HG03066 (cell line): ENCODE measurements around the gene ACTG1.
"Not testable (repeated sequence)": the region's sequence is repeated elsewhere in the genome, so short reads cannot be mapped to it uniquely, and the experiment has no call there.

Source experiments
- ATAC-seq: cut with Tn5 transposase; IDR thresholded peaks from one replicate; pipeline ENCODE4 v1.9.1; 2021; ENCODE audit warnings: low read depth; ENCODE audit not compliant: unreplicated experiment

The ACTG1 gene

GRCh38 chr17:81533339-81534141 is 20.9 kb upstream of the ACTG1 start:
- no peak for ATAC-seq

DNA sequence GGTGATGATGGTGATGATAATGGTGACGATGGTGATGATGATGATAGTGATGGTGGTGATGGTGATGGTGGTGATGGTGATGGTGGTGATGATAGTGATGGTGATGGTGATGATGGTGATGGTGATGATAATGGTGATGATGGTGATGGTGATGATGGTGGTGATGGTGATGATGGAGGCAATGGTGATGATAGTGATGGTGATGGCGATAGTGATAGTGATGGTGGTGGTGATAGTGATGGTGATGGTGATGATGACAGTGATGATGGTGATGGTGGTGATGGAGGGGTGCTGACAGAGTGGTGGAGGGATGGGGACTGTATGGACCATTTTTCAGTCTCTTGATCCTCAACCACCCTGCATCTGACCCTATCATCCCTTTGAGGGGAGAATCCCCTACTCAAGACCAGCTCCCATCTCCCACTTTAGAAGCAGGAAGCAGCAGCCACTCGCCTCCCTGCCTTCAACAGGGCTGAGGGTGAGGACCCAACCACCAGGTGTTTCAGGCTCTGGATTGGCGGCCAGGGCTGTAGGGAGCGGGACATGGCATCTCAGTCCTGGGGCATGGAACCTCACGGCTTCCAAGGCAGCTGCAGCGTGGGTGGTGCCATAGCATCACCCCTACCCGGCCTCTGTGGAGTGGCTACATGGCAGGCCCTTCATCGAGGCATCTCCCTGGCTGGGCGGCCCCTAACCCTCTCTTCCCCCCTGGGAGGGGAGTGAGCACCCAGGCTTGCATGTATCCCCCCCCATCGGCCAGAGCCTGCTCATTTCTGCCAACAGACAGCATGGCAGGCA is 20.1 kb upstream of the ACTG1 start:
- ATAC-seq = no peak

GRCh38 chr17:81531998-81532404 is 19.4 kb upstream of the ACTG1 start:
- not testable (repeated sequence) for ATAC-seq

DNA sequence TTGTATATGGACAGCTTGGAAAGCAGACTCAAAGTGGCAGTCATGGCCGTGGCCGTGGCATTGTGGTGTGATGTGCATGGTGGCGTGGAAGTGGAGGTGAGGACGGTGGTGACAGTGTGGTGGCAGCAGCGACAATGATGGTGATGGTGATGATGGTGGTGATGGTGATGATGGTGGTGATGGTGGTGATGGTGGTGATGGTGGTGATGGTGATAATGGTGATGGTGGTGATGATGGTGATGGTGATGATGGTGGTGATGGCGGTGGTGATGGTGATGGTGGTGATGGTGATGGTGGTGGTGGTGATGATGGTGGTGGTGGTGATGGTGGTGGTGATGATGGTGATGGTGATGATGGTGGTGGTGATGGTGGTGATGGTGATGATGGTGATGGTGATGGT is 18.4 kb upstream of the ACTG1 start:
- ATAC-seq = not testable (repeated sequence)

DNA sequence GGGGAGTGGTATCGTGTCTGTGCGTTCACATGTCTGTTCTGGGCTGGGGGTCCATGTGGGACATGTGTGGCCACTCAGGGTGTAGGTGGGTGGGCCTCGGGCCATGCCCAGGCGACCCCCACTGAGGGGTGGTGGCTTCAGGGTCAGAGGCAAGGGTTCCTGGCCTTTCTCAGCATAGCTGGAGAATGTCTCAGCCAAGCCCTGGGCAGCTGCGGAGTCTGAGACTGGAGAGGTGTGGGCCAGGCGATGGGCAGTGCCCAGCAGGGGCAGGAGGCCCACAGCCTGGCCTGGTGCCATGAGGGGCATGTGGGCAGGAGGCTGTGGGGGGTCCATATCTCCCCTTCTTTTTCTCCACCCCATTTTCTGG is 16.8 kb upstream of the ACTG1 start:
- no peak for ATAC-seq

DNA sequence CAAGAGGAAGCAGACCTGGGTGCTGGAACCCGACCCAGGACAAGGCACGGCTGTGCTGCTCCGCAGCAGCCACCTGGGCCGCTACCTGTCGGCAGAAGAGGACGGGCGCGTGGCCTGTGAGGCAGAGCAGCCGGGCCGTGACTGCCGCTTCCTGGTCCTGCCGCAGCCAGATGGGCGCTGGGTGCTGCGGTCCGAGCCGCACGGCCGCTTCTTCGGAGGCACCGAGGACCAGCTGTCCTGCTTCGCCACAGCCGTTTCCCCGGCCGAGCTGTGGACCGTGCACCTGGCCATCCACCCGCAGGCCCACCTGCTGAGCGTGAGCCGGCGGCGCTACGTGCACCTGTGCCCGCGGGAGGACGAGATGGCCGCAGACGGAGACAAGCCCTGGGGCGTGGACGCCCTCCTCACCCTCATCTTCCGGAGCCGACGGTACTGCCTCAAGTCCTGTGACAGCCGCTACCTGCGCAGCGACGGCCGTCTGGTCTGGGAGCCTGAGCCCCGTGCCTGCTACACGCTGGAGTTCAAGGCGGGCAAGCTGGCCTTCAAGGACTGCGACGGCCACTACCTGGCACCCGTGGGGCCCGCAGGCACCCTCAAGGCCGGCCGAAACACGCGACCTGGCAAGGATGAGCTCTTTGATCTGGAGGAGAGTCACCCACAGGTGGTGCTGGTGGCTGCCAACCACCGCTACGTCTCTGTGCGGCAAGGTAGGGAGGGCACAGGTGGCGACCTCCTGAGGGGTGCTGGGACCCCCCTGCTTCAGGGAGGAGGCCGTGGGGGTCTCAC is 16.2 kb upstream of the ACTG1 start:
- ATAC-seq = no peak

DNA sequence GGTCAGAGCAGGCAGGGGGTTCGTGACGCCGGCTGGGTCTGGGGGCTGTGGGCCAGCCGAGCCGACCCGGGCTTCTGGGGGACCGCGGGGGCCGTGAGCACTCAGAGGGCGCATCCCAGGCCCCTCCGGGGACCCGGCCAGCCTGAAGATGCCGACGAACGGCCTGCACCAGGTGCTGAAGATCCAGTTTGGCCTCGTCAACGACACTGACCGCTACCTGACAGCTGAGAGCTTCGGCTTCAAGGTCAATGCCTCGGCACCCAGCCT is 15.7 kb upstream of the ACTG1 start:
- no peak for ATAC-seq

- ATAC-seq = no peak
Measured at GRCh38 chr17:81527591-81528383, 15.2 kb upstream of the ACTG1 start, which contains the start of gene FSCN2. TSS of gene FSCN2 (plus strand) at chr17:81528377. CDS start at chr17:81528532, 155 bp downstream.

GRCh38 chr17:81526662-81527571 is 14.3 kb upstream of the ACTG1 start:
- no peak for ATAC-seq

DNA sequence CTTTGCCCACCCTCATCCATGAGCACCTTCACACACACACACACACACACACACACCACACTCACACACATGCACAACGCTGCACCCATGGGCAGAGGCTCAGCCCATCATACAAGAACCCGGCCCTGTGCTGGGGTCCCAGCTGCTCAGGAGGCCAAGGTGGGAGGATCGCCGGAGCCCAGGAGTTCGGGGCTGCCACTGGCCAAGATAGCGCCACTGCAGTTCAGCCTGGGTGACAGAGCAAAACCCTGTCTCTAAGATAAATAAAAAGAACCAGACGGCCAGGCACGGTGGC is 12.2 kb upstream of the ACTG1 start:
- no peak for ATAC-seq

- ATAC-seq = no peak
Measured at GRCh38 chr17:81524039-81524864, 11.7 kb upstream of the ACTG1 start.

DNA sequence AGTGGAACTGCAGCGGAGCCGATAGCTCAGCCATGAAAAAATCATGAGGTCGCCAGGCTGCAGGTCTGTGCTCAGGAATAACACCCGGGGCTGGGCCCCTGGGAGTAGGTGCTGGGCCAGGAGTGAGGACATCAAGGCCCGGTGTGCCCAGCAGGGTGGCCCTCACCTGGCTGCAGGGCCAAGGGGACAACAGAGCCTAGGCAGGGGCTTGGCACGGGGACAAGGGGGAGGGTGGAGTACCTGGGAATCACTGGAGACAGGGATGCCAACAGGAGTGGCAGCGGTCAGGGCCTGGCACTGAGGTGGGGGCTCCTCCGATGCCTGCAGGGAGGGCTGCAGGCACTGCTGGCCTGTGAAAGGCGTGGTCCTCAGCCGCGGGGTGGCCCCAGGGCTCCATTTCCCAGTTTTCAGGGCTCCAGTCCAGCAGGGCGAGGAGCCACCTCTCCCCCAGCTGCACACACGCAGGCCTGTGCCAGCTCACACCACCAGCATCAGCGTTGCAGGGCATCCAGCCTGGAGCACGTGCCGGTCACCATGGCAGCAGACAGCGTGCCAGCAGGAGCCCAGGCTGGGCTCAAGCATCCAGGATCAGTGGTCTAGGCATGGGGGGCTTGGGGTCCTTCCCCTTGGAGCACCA is 10.9 kb upstream of the ACTG1 start:
- no peak for ATAC-seq

DNA sequence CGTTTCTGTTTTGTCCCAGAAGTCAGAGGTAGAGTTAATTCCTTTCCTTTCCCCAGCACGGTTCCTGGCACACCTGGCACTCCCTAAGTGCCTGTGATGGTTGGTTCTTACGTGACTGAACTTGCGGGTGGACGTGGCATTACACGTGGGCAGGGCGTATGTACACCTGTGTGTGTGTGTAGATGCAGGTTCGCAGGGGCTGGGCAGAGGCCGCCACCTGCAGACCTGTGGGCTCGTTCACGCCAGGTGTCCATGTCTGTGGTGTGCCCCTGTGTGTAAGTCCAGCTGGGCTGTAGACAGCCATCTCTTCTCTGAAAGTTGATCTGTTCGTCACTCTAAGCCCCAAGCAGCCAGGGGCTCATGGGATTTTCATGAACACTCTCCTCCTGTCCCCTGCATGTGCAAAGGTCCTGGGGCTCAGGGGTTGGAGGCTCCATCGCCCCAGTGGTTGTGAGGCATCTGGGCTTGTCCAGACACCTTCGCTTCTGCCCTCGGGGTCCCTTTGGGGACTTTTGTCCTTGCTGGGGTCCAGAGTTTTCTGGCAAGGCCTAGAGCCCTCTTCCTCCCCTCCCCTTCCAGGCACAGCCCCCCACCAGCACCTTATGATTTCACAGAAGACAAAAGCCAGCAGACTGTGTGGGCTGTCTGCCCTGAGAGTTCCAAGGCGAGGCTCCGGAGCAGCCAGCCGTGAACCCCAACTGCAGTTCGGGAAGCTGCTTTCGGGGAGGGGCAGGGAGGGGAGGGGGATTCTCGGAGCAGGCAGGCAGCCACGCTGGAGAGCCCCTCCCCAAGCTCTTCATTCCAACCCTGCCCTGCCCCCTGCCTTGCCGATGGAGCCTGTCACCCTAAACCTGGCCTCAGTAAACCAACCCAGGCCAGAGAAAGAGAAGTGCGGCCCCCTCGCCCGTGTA is 10.1 kb upstream of the ACTG1 start:
- no peak for ATAC-seq

DNA sequence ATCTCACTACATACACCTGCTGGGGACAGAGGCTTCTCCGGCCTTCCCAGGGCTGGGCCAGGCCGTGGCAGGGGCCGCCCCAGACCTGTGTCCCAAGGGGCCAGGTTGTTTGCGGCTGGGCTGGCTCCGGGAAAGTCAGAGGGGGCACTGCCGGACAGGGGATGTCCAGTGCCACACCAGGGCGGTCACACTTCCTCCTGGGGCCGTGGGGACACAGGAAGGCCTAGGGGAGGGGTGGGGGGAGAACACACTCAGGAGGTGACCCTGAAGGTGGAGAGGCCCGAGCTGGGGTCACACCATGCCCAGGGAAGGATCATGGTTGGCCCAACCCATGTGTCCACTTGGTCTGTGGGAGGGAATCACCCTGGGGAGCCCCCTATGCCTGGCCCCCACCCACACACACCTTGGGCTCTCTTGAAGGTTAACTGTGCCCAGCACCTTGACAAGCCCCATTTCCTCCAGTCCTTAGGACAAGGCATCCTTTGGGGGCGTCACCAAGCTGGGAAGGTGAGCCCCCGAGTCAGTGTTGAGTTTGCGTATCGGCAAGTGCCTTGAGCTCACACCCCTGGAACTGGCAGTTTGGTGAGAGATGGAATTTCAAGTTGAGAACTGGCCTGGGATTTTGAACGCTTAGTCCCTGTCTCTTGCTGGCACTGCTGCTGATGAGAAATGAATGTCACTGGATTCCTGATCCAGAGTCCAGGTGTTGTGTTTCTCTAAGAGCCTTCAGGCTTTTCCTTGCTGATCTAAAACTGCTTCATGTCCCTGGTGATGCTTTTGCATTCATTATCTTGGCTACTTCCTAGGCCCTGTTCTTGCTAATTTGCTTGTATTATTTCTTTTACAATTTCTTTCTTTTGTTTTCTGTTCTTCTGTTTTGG is 7.7 kb upstream of the ACTG1 start:
- no peak for ATAC-seq

DNA sequence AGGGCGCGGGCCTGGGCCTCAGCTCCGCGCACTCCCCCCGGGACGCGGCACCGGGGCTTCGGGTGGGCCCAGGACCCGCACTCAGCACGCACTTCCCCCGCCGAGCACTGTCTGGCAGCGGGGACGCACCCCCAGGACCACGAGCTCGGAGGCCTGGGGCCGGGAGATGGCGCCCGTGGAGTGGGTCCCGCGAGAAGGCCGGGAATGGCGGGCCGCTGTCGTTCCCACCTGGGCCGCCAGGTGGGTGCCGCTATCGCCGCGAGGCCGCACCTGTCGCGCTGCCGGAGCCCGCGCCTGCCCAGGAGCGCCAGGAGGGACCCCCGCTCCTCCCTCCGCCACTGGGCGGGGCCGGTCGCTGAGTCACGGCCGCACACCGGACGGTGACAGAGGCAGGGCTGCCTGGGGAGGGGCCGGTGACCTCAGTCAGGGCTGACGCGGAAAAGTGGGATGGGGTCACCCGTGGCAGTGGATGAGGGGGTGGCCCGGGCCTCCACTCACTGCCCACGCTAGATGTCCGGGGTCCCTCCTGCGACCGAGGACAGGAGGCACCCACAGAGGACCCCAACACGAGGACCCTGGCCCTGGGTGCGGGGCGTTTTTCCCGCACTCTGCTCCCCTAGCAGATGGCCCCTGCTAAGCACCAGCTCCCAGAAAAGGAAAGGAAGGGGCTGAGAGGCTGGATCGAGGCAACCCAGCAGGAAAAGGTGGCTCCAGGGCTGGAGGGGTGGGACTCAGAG is 6.9 kb upstream of the ACTG1 start:
- ATAC-seq = no peak

GRCh38 chr17:81518785-81519283 is 6.2 kb upstream of the ACTG1 start:
- ATAC-seq = no peak
